HG03097 (cell line): ENCODE measurements around the gene TOR4A.
"Not testable (repeated sequence)": the region's sequence is repeated elsewhere in the genome, so short reads cannot be mapped to it uniquely, and the experiment has no call there.

Source experiments
- ATAC-seq: cut with Tn5 transposase; IDR thresholded peaks from one replicate; pipeline ENCODE4 v1.9.1; 2021; ENCODE audit not compliant: unreplicated experiment, low FRiP score

The TOR4A gene

DNA sequence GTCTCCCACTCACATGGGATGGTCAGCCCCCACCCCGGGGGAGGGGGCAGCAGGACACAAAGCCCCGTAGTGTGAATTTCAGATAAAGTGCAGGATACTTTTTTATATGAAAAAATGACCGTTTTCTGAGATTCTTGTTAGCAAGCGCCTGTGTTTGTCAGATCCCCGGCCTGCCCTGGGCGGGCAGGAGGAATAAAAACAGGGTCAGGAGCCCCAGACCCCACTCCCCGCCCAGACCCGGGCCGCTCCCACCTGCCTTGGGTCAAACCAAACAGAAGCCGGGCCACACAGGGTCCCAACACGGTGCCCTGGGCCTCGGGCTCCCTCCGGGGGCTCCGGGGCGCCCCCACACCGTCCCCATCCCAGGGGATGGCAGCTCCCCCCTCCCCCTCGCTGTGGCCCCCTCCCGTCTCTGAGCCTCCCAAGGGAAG, 38.1 kb downstream of the TOR4A start:
- ATAC-seq: no peak

GRCh38 chr9:137316012-137316981, 38.8 kb downstream of the TOR4A start:
- ATAC-seq: no peak

DNA sequence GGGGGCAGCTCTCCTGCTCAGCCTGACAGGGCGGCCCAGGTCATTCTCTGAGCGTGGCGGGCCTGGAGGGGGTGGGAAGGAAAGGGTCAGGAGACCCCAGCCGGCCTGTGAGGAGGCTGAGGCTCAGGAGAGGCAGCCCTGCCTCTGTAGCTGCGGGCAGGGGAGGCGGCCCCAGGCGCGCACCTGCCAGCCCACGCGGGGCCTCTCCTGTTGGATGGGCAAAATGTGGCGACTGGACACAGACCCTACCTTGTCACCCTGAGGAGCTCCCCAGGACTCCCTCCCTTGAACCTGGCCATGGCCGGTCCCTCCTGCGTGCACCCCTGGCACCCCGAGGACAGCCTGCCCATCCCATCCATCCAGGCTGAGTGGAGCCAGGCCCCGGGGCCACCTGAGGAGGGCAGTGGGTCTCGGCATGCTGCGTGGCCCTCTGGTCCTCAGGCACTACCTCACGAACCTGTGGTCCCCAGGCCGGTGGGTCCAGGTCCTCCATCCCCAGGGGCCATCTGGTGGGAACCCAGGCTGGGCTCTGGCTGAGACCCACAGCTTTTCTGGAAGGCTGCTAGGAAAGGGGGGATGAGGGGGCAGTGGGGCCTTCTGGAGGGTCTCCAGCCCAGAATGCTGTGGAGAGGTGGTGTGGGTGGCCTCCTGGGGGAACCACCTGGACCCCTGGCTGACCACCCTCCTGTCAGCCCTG, 39.6 kb downstream of the TOR4A start:
- no peak for ATAC-seq

GRCh38 chr9:137317718-137318511, 40.4 kb downstream of the TOR4A start:
- ATAC-seq: no peak

GRCh38 chr9:137318602-137319001, 41.1 kb downstream of the TOR4A start:
- ATAC-seq: no peak

DNA sequence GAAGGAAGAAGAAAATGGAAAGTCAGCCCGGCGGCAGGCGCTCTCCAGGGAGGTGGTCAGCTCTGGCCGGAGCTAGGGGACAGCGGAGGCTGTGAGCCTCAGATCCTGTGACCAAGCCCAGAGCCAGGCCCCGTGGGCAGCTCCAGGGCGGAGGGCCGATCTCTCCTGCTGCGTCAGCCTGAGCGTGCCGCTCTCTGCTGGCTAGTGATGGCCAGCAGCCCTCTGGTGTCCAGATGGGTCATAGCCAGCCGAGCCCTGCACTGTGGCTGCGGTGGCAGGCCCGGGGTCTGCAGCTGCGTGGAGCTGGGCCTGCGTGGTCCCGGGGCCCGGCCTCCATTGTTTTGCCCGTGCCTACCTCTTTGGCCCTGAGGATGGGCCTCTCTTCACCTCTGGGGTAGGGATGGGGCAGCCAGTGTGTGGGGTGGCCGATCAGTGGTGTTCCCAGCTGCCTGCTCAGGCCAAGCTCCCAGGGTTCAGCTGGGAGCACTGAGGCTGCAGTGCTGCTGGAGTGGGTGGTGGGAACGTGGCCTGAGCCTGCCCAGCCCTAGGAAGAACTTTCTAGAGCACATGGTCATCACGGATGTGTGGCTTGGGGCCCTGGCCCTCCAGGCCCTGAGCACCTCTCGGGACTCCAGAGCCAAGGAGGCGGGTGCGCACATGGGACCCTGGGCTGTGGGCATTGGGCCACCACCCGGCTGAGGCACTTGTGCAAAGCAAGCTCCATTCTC, 41.6 kb downstream of the TOR4A start:
- ATAC-seq: no peak

- no peak for ATAC-seq
Measured at GRCh38 chr9:137319739-137320551, 42.4 kb downstream of the TOR4A start.

- no peak for ATAC-seq
Measured at GRCh38 chr9:137320555-137321384, 43.2 kb downstream of the TOR4A start.

GRCh38 chr9:137321726-137322361, 44.3 kb downstream of the TOR4A start:
- no peak for ATAC-seq

- ATAC-seq: no peak
Measured at GRCh38 chr9:137323531-137324331, 46.2 kb downstream of the TOR4A start.

DNA sequence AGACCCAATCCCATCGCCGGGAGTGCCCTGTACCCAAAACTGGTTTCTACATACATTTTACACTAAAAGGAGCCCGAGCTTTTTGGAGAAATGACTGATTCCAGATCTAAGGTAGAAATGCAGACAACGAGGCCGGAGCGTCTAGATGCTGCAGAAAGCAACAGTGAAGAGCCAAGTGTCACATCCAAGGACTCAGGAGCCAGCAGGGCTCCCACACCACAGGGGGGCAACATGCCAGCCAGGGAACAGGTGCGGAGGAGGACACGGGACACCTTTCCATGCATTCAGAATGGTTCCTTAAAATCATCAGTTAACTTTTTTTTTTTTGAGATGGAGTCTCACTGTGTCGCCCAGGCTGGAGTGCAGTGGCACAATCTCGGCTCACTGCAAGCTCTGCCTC, 47.6 kb downstream of the TOR4A start:
- ATAC-seq: no peak

GRCh38 chr9:137325799-137326198, 48.3 kb downstream of the TOR4A start:
- ATAC-seq: no peak

- ATAC-seq: peak; percentile 79
Measured at GRCh38 chr9:137326445-137327065, 49.0 kb downstream of the TOR4A start.

GRCh38 chr9:137327641-137328550, 50.4 kb downstream of the TOR4A start:
- not testable (repeated sequence) for ATAC-seq

GRCh38 chr9:137329590-137329989, 52.1 kb downstream of the TOR4A start:
- not testable (repeated sequence) for ATAC-seq

DNA sequence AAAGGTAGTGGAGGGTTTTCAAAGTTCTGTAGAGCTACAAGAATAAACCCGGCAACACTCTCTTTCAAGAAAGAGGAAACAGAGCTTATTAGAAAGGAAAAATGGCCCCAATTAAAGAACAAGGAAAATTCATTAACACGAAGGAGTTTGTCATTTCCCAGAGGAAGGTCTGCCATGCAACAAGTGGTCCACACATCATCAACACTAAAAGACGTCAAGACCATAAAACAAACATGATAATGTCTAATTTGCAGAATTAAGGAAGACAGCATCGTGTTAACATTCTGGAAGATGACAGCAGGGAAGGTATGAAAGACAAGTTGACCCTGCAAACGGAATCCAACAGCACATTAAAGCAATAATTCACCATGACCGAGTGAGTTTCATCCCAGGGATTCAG, 53.2 kb downstream of the TOR4A start:
- no peak for ATAC-seq
